GM12891 (cell line): Measurements from ENCODE around the gene MKRN3.

Experiments
- PAX5 ChIP-seq: IDR thresholded peaks from 2 replicates; pipeline ENCODE4 v1.6.1; 2011; ENCODE audit warnings: low read length, moderate library complexity, mild to moderate bottlenecking; ENCODE audit not compliant: insufficient read depth, severe bottlenecking
- POLR2A ChIP-seq: IDR thresholded peaks from 2 replicates; pipeline ENCODE4 v1.6.1; 2011; ENCODE audit warnings: low read depth, low read length, control low read depth
- POLR2AphosphoS5 ChIP-seq: IDR thresholded peaks from 2 replicates; pipeline ENCODE4 v1.6.1; 2011; ENCODE audit warnings: low read depth, low read length, control low read depth
- POU2F2 ChIP-seq: IDR thresholded peaks from 2 replicates; pipeline ENCODE4 v1.6.1; 2011; ENCODE audit warnings: low read depth, mild to moderate bottlenecking, control low read depth, low read length, moderate library complexity
- SPI1 ChIP-seq: IDR thresholded peaks from 2 replicates; pipeline ENCODE4 v1.6.1; 2011; ENCODE audit warnings: low read depth, low read length, control low read depth
- TAF1 ChIP-seq: IDR thresholded peaks from 2 replicates; pipeline ENCODE4 v1.6.1; 2011; ENCODE audit warnings: low read depth, low read length, control low read depth

GRCh38 chr15:23539892-23540291 lies 25.6 kb upstream of the MKRN3 start:
- TF ChIP-seq POLR2A (no peak), PAX5 (no peak), SPI1 (no peak), TAF1 (no peak), POLR2AphosphoS5 (no peak), POU2F2 (no peak)
